GM21447 (cell line): ENCODE results near the gene PARD3B.

Experiments used
- ATAC-seq: cut with Tn5 transposase; IDR thresholded peaks from one replicate; pipeline ENCODE4 v1.9.1; 2021; ENCODE audit not compliant: unreplicated experiment

Gene PARD3B

DNA sequence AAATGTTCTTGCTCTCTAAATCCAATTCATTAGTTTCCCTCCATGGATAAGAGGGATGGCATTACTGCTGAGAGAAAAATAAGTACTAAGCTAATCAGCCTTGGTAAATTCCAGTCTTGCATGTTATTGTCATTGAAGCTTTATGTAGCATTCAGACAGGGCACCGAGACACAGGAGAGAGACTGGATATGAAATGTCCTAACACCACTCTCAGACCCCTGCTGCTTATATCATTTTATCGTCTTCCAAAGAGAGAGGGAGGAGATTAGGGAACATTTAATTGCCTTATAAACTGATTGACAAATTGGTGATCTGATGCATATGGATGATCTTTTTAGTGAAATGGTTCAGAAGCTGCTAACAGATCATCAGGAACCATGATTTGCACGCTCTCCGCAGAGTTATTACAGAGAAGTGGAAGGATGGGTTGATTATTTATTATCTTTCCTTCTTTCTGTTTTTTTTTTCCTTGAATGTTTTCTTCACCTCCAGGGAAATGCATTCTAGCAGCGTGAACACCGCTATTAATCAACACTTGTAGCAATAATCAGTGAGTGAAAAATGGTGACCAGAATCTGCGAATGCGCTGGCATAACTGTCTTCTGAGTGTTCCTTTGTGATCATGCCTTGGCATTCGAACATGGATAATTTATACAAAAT is 986.3 kb downstream of the PARD3B start:
- ATAC-seq = no peak

GRCh38 chr2:205535001-205535400 is 989.7 kb downstream of the PARD3B start:
- ATAC-seq = no peak

GRCh38 chr2:205539603-205540002 is 994.3 kb downstream of the PARD3B start:
- no peak for ATAC-seq

DNA sequence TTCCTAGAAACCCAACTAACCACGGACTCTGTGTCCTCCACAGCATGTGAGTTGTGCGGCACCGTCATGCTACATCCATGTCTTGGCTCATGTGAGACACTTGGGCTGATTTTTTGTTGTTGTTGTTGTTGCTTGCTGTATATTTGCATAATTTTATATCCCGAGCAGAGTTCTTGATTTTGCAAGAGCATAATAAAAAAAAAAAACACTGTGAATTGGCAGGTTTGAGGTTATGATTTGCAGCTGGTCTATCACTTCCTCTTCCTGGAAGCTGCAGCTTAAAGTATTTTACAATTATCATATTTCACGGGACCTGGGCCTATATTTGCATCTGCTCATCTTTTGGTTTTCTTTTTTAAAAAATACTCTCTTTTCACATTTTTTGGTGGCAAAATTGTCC is 994.8 kb downstream of the PARD3B start:
- ATAC-seq = no peak

DNA sequence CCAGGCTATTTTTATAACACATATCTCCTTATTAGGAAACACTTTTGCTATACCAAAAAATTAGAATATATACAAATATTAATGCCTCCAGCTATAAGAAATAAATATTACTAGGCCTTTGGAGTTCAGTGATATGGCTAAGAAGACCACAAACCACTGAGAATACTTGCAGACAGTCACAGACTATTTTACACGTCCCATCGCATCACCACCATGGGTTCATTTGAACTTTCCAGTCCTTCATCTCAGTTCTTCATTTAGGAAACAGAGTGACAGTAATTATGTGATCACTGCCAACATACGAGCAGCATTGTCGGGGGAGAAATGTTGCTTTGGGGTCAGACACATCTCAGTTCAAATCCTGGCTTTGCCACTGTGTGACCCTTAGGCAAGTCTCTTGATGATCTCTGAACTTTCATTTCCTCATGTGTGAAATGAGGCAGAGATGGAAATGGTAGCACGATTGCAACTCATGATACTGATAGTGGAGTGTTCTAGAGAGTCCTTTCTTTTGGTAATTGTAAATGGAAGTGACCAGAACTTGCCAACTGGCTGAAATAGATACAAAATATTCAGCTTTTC is 998.1 kb downstream of the PARD3B start:
- no peak for ATAC-seq

DNA sequence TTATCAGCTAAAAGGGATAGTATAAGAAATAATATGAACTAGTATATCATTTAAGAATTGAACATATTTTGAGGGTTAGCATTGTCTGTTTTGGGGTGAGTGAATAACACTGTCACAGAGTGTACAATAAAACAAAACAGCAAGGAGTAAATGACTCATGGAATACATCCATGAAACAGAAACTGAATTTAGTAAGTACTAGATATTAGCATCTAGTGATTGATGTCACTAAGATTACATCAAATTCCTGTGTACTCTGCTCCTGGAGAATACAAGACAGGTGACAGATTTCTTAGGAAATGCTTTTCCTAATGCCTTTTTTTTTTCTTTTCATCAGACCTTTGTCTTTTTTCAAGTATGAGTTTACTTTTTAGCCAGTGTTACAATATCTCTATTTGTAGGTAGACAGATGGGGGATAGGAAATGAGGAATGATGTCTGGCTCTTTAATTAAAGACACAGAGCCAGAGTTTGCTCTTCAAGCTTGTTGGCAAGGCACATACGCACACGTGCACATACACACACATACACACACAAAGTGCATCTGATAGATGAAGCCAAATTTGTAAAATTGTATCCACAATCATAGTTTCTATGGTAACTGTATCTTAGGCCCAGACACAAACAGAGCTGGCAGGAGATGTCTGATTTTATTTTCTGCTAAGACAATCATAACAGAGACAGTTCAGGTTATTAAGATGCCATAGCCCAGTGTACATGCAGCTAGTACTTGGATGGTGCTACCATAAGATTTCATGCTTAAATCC is 998.8 kb downstream of the PARD3B start:
- no peak for ATAC-seq

- ATAC-seq = no peak
Observed at GRCh38 chr2:205545971-205546816, 1000.9 kb downstream of the PARD3B start.

DNA sequence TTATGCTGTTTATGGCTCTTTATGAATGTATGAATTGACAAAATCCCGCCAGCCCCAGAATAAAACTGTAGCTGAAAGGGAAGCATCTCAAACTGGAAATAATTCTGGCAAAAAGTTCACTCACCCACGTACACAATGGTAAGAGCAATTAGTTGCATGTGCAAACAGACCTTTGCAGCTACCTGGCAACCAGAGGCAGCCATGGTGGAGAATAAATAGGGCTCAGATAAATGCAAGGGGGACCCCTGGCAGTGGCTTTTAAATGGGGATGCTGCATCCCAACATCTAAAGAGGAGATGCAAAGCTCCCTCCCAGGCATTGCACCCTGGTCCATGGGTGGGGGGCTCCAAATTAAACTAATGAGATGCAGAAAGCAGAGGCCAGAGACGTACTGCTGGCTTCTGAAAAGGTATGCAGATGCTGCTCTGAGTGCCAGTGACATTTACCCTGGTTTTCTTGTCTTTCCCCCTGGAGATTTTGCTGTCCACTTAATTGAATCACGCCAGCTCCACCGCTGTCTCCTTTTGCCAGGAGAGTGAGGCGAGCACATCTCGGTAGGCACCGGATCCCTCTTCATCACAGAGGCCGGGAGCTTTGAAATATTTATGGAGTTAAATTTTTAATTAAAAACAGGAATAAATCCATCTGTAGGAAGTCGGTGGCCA is 1010.4 kb downstream of the PARD3B start:
- no peak for ATAC-seq

- no peak for ATAC-seq
Observed at GRCh38 chr2:205556357-205556756, 1011.1 kb downstream of the PARD3B start.

- ATAC-seq = no peak
Observed at GRCh38 chr2:205556841-205557539, 1011.7 kb downstream of the PARD3B start.

DNA sequence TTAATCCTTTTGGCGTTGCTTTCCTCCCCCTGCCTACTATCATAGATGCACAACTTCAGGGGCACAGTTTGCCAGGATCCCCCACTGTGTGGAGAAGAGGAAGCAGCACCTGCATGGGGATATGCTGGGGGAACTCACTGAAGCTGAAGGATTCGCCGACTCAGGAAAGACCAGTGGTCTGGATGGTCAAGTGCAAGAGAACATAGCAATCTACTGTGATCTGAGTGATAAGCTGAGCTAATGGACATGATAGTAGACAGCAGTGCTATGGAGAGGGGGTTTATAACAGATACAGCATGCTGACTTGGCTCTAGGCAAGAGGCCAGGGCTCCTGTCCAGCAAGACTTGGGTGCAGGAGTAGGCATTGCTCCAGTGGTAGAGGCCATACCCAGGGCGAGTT is 1012.6 kb downstream of the PARD3B start:
- no peak for ATAC-seq

DNA sequence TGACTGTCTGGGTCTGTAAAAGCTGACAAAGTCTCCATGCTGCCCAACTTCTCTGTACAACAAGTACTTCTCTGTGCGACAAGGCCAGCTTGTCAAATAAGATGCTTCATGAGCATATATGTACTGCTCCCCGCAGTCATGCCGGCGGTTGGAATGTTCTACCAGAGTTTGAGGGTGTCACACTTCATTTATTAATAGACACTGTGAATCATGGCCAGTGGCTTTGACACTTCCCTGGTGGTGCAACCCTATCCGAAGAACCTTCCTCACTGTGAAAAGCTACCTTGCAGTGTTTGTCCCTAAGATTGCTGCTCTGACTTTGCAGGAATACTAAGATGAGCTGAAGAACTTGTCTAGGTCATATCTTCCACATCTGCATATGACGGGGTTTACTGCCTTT is 1016.2 kb downstream of the PARD3B start:
- no peak for ATAC-seq

- ATAC-seq = no peak
Observed at GRCh38 chr2:205563646-205564045, 1018.4 kb downstream of the PARD3B start.

- no peak for ATAC-seq
Observed at GRCh38 chr2:205564346-205565141, 1019.3 kb downstream of the PARD3B start.

GRCh38 chr2:205565142-205565522 is 1019.9 kb downstream of the PARD3B start:
- no peak for ATAC-seq

DNA sequence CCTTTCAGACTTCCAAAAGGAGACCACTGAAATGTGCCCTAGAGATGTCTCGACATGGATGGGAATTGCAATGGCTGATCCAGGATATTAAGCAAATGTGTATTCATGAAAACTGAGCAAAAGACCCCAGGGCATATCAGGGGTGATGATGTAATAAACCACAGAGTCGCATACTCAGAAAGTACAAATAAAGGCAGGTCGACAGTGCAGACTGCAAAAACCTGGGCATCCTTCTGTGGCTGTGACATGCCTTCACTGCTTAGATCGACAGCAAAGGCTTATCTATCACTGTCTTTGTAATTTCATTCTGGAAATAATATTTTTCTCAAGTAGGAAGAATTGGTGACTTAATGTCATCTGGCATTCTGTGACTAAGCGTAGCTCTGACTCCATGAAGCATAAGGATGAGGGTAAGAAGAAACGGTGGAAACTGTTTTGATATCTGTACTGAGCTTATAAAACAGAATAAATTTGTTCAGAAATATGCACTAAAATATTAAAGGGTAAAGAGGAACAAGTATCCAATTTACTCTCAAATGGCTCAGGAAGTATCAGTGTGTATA is 1021.4 kb downstream of the PARD3B start:
- ATAC-seq = no peak

GRCh38 chr2:205568620-205569019 is 1023.3 kb downstream of the PARD3B start:
- no peak for ATAC-seq

DNA sequence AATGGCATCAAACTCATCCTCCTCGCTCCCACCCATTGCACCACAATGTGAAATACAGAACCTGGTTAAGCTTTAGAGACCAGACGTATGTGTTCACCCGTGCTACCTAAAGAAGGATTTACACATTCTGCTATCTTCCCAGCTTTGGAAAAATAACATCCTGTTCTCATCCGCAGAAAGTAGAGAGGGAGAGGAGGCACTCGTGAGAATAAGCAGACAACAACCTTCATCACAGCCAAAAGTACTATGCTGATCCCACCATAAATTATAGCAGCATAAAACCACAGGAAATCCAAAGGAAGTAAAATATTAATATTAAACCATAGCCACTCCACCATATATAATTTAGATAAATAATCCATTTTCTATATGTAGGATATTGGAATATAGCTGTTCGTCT is 1025.4 kb downstream of the PARD3B start:
- no peak for ATAC-seq

DNA sequence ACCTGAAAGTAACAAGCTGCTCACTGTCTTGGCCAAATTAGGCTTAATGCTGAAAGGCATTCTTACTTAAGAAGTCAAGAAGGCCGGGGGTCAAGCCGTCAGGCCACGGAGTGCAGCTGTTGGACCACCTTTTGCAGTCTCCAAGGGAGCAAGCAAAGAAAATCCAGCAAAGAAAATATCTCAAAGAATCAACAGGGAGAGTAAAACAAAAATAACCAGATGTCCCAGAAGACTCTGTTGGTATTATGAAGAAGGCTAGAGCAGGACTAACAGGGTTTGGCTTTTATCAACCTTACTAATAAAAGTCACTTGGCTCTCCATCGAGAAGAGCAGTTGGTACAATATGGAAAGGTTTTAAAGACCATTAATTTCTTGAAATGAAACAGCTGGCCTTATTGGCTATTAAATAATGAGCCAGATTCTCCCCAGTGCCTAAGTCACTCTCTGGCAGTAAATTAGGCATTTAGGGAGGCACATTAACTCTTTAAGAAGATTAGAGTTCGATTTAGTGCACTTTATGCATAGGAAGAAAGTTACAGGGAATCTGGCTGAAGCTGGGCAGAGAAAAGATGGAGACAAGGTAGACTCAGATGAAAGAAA is 1026.2 kb downstream of the PARD3B start:
- ATAC-seq = no peak
